GM19351 (cell line): ENCODE data around the gene CLDN5.
A peak's percentile ranks its signal among the peaks of the same experiment; 100 is the strongest.

Experiments used
- ATAC-seq: cut with Tn5 transposase; IDR thresholded peaks from one replicate; pipeline ENCODE4 v1.9.1; 2021; ENCODE audit warnings: mild to moderate bottlenecking, moderate library complexity; ENCODE audit not compliant: unreplicated experiment

Gene CLDN5

GRCh38 chr22:19483481-19484244, 40.5 kb downstream of the CLDN5 start:
- ATAC-seq, result no peak

GRCh38 chr22:19482297-19482696, 41.9 kb downstream of the CLDN5 start:
- no peak for ATAC-seq

GRCh38 chr22:19480789-19481188, 43.4 kb downstream of the CLDN5 start:
- ATAC-seq, result no peak

GRCh38 chr22:19480173-19480568, 44.0 kb downstream of the CLDN5 start:
- no peak for ATAC-seq

GRCh38 chr22:19479355-19480172, 44.6 kb downstream of the CLDN5 start, which contains the start of gene CDC45:
TSS of gene CDC45 (plus strand) at chr22:19479920. CDS start at chr22:19479969, 49 bp downstream.
- peak; percentile 90 for ATAC-seq

GRCh38 chr22:19478901-19479354, 45.3 kb downstream of the CLDN5 start, which contains the start of gene UFD1:
TSS of gene UFD1 (minus strand) at chr22:19479193. CDS start at chr22:19479085, 108 bp downstream.
- ATAC-seq, result peak; percentile 49

GRCh38 chr22:19478045-19478900, 45.9 kb downstream of the CLDN5 start:
- ATAC-seq, result no peak

GRCh38 chr22:19477321-19478044, 46.7 kb downstream of the CLDN5 start:
- no peak for ATAC-seq

- no peak for ATAC-seq
Observed at GRCh38 chr22:19476023-19476422, 48.2 kb downstream of the CLDN5 start.

GRCh38 chr22:19473578-19473977, 50.6 kb downstream of the CLDN5 start:
- ATAC-seq, result no peak
